Activated gamma-delta T cell treated with anti-CD3 and anti-CD28 coated beads, Interleukin-2, amount 50 U/mL, for 16 hours (primary cell): ENCODE results near the gene PSAPL1.
"Not testable (repeated sequence)": the region's sequence is repeated elsewhere in the genome, so short reads cannot be mapped to it uniquely, and the experiment has no call there.

ENCODE experiments used
- DNase-seq: peaks from one replicate; pipeline ENCODE4 v3.0.0-alpha.2; 2020; ENCODE audit warnings: low read depth

Gene PSAPL1

GRCh38 chr4:7458477-7458876 lies 23.7 kb upstream of the PSAPL1 start:
- no peak for DNase-seq

GRCh38 chr4:7458066-7458425 lies 23.3 kb upstream of the PSAPL1 start:
- DNase-seq, result no peak

GRCh38 chr4:7457201-7458065 lies 22.7 kb upstream of the PSAPL1 start:
- no peak for DNase-seq

- DNase-seq, result not testable (repeated sequence)
These were observed 18.1 kb upstream of the PSAPL1 start for GRCh38 chr4:7452802-7453201.

- no peak for DNase-seq
These were observed 17.1 kb upstream of the PSAPL1 start for GRCh38 chr4:7451800-7452199.

- DNase-seq, result no peak
These were observed 16.7 kb upstream of the PSAPL1 start for GRCh38 chr4:7451434-7451789.

GRCh38 chr4:7450775-7451433 lies 16.2 kb upstream of the PSAPL1 start:
- DNase-seq, result no peak

- no peak for DNase-seq
These were observed 13.3 kb upstream of the PSAPL1 start for GRCh38 chr4:7448036-7448435.

GRCh38 chr4:7447236-7447635 lies 12.5 kb upstream of the PSAPL1 start:
- no peak for DNase-seq

GRCh38 chr4:7444731-7445130 lies 10.0 kb upstream of the PSAPL1 start:
- DNase-seq, result no peak

GRCh38 chr4:7444314-7444713 lies 9.6 kb upstream of the PSAPL1 start:
- no peak for DNase-seq

GRCh38 chr4:7442574-7443162 lies 7.9 kb upstream of the PSAPL1 start:
- DNase-seq, result no peak

GRCh38 chr4:7441201-7441600 lies 6.5 kb upstream of the PSAPL1 start:
- no peak for DNase-seq

- no peak for DNase-seq
These were observed 5.0 kb upstream of the PSAPL1 start for GRCh38 chr4:7439699-7440098.

- no peak for DNase-seq
These were observed 1.5 kb upstream of the PSAPL1 start for GRCh38 chr4:7436256-7436655.

GRCh38 chr4:7435471-7436061 lies 836 bp upstream of the PSAPL1 start:
- DNase-seq, result no peak

GRCh38 chr4:7434141-7434765 lies 477 bp downstream of the PSAPL1 start:
- no peak for DNase-seq

- no peak for DNase-seq
These were observed 1.2 kb downstream of the PSAPL1 start for GRCh38 chr4:7433376-7434140.

GRCh38 chr4:7432531-7433375 lies 2.0 kb downstream of the PSAPL1 start:
- DNase-seq, result no peak

GRCh38 chr4:7431696-7432530 lies 2.8 kb downstream of the PSAPL1 start:
- DNase-seq, result no peak
